ENCODE measurements around the gene TMEM200C. TPM values are rescaled to one million over a fixed set of nuclear protein-coding genes. Genes with fewer than 3 reads are reported as not detected.
"Not testable (repeated sequence)": the region's sequence is repeated elsewhere in the genome, so short reads cannot be mapped to it uniquely, and the experiment has no call there.

Gene TMEM200C
- total and polyA plus RNA-seq, 5 experiments from 2014 or later = not detected

GRCh38 chr18:5890331-5891183 lies 4.8 kb downstream of the TMEM200C start:
- H3K27ac Mint-ChIP-seq = no peak overlapping the region
- peaks cover 2 to 20% (median 15%) of the 10 kb centered on the region in 4 donors for H3K4me1 Mint-ChIP-seq
- no peaks in the 10 kb centered on the region for H3K36me3 Mint-ChIP-seq
- peak overlapping the region in 8 of 10 donors; percentile 8 to 56 (median 43) for H3K4me3 Mint-ChIP-seq
- DNase-seq = peak in 6 of 10 donors; percentile 5 to 52 (median 27)
- POLR2A ChIA-PET = no interaction called here
- peaks cover 25 to 64% (median 56%) of the 10 kb centered on the region in 5 donors for H3K27me3 Mint-ChIP-seq
- H3K9me3 Mint-ChIP-seq = no peaks in the 10 kb centered on the region
- peak; percentile 80 to 95 for ATAC-seq

DNA sequence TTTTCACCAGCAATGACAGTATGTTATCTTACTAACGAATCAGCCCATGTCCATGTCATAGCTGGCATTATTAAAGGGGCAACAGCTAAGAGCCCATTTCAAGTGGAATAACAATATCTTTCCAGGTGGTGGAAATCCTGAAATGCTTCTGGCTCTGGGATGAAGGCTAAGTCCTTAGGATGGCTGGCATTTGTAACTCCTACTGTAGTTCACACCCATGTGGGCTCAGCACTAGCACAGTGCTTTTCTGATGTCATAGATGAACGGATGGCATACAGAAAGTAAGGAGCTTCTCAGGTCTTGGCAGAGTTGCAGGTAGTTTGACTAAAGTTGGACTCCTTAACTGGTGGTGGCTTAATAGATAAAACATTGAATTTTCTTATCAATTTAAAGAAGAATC lies 10.0 kb downstream of the TMEM200C start:
- no peaks in the 10 kb centered on the region for H3K9me3 Mint-ChIP-seq
- POLR2A ChIA-PET = no interaction called here
- H3K27me3 Mint-ChIP-seq = peaks cover 12 to 46% (median 21%) of the 10 kb centered on the region in 5 donors
- no peak for ATAC-seq
- H3K27ac Mint-ChIP-seq = no peak overlapping the region
- H3K36me3 Mint-ChIP-seq = no peaks in the 10 kb centered on the region
- H3K4me3 Mint-ChIP-seq = no peak overlapping the region
- no peak for DNase-seq
- H3K4me1 Mint-ChIP-seq = peaks cover 0 to 5% (median under 1%) of the 10 kb centered on the region in 4 donors

DNA sequence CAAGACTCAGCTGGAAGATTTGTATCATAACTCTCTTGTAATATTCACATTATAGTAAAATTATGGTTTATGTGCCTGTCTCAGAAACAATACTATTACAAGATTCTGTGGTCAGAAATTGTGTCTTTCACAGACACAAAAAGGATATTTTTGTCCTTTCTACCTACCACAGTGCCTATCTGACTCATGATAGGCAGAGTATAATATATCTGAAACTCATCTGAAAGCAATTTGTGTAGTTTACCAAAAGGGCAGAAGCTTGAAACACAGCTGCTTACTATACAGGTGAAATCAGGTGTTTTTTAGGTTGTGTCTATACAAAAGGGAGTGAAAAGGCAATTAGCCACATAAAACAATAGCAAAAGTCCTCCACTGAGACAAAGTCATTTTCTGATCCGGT lies 10.9 kb downstream of the TMEM200C start:
- Mint-ChIP-seq H3K27ac (no peak overlapping the region), H3K36me3 (no peaks in the 10 kb centered on the region), H3K4me1 (no peaks in the 10 kb centered on the region), H3K9me3 (no peaks in the 10 kb centered on the region), H3K27me3 (peaks cover 10 to 40% (median 17%) of the 10 kb centered on the region in 5 donors), H3K4me3 (no peak overlapping the region)
- POLR2A ChIA-PET = no interaction called here
- ATAC-seq (no peak), DNase-seq (no peak)

DNA sequence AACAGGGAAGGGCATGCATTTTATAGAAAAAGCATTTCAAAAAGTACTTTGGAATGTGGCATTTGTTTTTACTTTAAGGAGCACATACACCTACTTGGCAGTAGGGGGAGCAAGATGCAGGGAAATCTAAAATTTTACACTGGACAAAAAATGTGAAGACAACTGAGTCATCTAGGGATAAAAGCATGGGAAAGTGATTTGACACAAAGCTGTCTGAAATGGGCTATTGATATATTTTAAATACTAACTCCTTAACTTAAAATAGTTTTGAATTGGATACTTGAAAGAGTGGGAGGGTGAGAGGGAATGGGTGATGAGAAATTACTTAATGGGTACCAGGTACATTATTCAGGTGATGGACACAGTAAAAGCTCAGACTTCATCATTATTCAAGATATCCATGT lies 15.8 kb downstream of the TMEM200C start:
- ATAC-seq (no peak), DNase-seq (peak in 1 of 10 donors; percentile 6)
- Mint-ChIP-seq H3K4me3 (no peak overlapping the region), H3K9me3 (no peaks in the 10 kb centered on the region), H3K27ac (no peak overlapping the region), H3K27me3 (peaks cover 15 to 42% (median 20%) of the 10 kb centered on the region in 5 donors), H3K4me1 (no peaks in the 10 kb centered on the region), H3K36me3 (no peaks in the 10 kb centered on the region)
- POLR2A ChIA-PET = no interaction called here

GRCh38 chr18:5876891-5877290 lies 18.4 kb downstream of the TMEM200C start:
- H3K9me3 Mint-ChIP-seq = no peaks in the 10 kb centered on the region
- H3K27ac Mint-ChIP-seq = no peak overlapping the region
- no peaks in the 10 kb centered on the region for H3K36me3 Mint-ChIP-seq
- DNase-seq (no peak), ATAC-seq (no peak)
- H3K4me3 Mint-ChIP-seq = no peak overlapping the region
- H3K27me3 Mint-ChIP-seq = peaks cover 14 to 50% (median 20%) of the 10 kb centered on the region in 5 donors
- POLR2A ChIA-PET = no interaction called here
- no peaks in the 10 kb centered on the region for H3K4me1 Mint-ChIP-seq

DNA sequence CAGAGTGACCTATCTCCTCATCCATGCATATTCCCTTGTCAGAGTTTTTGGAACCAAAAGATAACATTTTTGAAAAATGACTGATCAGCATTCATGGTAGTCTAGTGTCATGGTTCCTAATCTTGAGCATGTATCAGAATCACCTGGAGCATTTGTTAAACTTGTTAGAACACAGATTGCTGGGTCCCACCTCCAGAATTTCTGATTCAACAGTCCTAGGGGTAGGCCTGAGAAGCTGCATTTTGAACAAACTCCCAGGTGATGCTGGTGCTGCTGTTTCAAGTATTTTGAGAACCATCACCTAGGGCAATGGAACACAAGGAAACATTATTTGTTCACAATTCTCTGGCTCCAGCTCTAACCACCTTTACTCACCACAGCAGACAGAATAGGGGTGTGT lies 21.0 kb downstream of the TMEM200C start:
- H3K9me3 Mint-ChIP-seq = peaks cover 0 to 2% (median 0%) of the 10 kb centered on the region in 9 donors
- no peak overlapping the region for H3K27ac Mint-ChIP-seq
- POLR2A ChIA-PET = no interaction called here
- H3K36me3 Mint-ChIP-seq = no peaks in the 10 kb centered on the region
- no peak overlapping the region for H3K4me3 Mint-ChIP-seq
- peaks cover 12 to 45% (median 18%) of the 10 kb centered on the region in 5 donors for H3K27me3 Mint-ChIP-seq
- ATAC-seq (no peak), DNase-seq (no peak)
- H3K4me1 Mint-ChIP-seq = no peaks in the 10 kb centered on the region

DNA sequence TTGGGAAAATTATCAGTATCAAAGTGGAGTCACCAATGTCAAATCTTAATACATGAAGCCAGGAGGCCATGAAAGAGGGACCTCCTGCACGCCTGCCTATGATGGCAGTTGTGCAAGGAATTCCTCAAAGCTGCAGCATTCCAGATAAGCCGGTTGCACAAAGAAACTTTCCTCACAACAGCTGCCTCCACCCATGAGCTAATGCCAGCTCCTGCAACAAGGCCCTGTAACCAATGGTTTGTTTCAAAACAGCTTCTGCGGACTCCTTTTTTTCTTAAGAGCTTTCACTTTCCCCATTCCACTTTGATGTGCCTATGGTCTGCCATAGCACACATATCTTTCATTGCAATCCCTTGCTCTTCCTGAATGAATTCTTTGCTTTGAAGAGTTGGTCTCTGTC lies 22.4 kb downstream of the TMEM200C start:
- no peak overlapping the region for H3K27ac Mint-ChIP-seq
- H3K36me3 Mint-ChIP-seq = no peaks in the 10 kb centered on the region
- POLR2A ChIA-PET = no interaction called here
- H3K4me1 Mint-ChIP-seq = no peaks in the 10 kb centered on the region
- no peak overlapping the region for H3K4me3 Mint-ChIP-seq
- no peak for DNase-seq
- H3K27me3 Mint-ChIP-seq = peaks cover 8 to 32% (median 9%) of the 10 kb centered on the region in 5 donors
- H3K9me3 Mint-ChIP-seq = peaks cover 0 to 4% (median 0%) of the 10 kb centered on the region in 9 donors
- ATAC-seq = no peak

DNA sequence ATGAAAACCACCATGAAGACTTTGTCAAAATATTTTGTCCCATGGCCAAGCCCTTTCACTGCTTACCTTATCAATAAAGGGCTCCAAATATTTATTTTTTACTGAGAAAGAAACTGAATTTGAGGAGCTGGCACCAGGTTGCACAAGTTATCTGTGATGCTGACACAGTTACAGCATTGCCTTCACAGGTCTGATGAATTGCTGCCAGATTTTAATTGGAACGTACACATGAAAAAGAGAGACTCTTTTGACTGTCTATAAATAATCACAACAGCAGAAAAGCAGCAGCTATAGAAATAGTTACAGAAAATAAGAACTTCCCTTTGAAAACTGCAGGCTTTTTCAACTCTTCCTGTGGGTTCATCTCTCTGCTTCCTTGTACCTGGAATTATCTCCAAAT lies 23.9 kb downstream of the TMEM200C start:
- DNase-seq = no peak
- POLR2A ChIA-PET = no interaction called here
- Mint-ChIP-seq H3K27me3 (peaks cover 4 to 31% (median 5%) of the 10 kb centered on the region in 5 donors), H3K27ac (no peak overlapping the region), H3K4me3 (no peak overlapping the region), H3K36me3 (no peaks in the 10 kb centered on the region), H3K4me1 (no peaks in the 10 kb centered on the region), H3K9me3 (peaks cover 0 to 6% (median 0%) of the 10 kb centered on the region in 9 donors)
- ATAC-seq = no peak

DNA sequence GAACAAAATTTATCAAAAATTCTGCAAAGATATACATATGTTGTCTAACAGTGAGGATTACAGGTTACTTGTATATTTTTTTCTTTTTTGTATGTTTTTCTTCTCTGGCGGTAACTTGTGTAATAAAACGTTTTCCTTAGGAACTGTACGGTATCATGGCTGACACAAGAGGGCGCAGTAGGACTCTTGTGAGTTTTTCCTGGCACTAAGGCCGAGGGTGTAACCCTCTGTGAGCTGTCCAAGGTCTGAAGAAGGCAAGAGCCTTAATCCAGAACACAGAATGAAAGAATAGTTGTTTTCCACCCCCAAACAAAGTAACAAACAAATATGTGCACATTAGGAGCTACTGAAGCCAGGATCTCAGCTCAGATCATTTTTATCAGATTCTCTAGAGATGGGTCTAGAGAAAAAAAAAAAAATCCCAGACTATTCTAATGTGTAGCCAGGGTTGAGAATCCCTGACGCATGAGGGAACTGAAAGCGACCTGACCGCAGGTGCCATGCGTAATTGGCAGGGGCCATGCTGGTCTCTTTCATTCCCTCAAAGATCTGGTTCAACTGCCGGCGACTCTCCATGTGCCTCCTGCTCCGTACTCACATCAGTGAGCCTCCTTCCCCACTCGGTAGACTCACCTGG lies 27.0 kb downstream of the TMEM200C start:
- no peak for DNase-seq
- peak overlapping the region in 1 of 10 donors; percentile 36 for H3K27ac Mint-ChIP-seq
- no peaks in the 10 kb centered on the region for H3K4me1 Mint-ChIP-seq
- ATAC-seq = no peak
- peaks cover 0 to 1% (median 0%) of the 10 kb centered on the region in 3 donors for H3K36me3 Mint-ChIP-seq
- no peak overlapping the region for H3K4me3 Mint-ChIP-seq
- peaks cover 0 to 6% (median 0%) of the 10 kb centered on the region in 9 donors for H3K9me3 Mint-ChIP-seq
- H3K27me3 Mint-ChIP-seq = peaks cover 2 to 24% (median 6%) of the 10 kb centered on the region in 5 donors
- POLR2A ChIA-PET = no interaction called here

DNA sequence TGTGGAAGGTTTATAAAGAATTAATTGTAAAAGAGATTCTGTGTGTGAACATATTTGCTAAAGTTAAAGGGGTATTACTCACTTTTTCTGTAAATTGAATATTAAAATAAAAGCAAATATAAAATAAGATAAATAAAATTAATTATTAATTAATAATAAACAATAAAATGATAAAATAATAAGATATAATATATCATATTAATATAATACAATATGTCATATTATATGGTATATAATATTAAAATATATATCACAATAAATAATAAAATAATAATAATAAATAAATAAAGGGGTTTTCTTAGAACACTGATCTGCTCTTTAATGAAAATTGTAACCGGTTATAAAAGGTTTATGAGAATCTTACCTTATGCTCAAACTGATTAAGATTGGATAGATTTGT lies 29.8 kb downstream of the TMEM200C start:
- Mint-ChIP-seq H3K9me3 (peaks cover 0 to 26% (median 6%) of the 10 kb centered on the region in 9 donors), H3K27me3 (peaks cover 2 to 17% (median 8%) of the 10 kb centered on the region in 5 donors), H3K27ac (no peak overlapping the region), H3K4me1 (no peaks in the 10 kb centered on the region), H3K36me3 (peaks cover 0 to 14% (median 2%) of the 10 kb centered on the region in 3 donors), H3K4me3 (no peak overlapping the region)
- DNase-seq (no peak), ATAC-seq (no peak)
- POLR2A ChIA-PET = no interaction called here

- H3K4me1 Mint-ChIP-seq, H3K4me3 Mint-ChIP-seq, DNase-seq, ATAC-seq, POLR2A ChIA-PET, H3K27ac Mint-ChIP-seq: not testable (repeated sequence)
- Mint-ChIP-seq H3K9me3 (peaks cover 0 to 35% (median 12%) of the 10 kb centered on the region in 9 donors), H3K27me3 (peaks cover 3 to 30% (median 9%) of the 10 kb centered on the region in 5 donors), H3K36me3 (peaks cover 0 to 14% (median 2%) of the 10 kb centered on the region in 3 donors)
These were observed 33.2 kb downstream of the TMEM200C start for GRCh38 chr18:5862127-5862526.

- DNase-seq = no peak
- Mint-ChIP-seq H3K9me3 (peaks cover 0 to 21% (median 11%) of the 10 kb centered on the region in 9 donors), H3K4me3 (no peak overlapping the region), H3K27me3 (peaks cover 11 to 56% (median 14%) of the 10 kb centered on the region in 5 donors), H3K36me3 (peaks cover 0 to 4% (median 2%) of the 10 kb centered on the region in 3 donors), H3K27ac (no peak overlapping the region), H3K4me1 (no peaks in the 10 kb centered on the region)
- POLR2A ChIA-PET = no interaction called here
- ATAC-seq = no peak
These were observed 38.1 kb downstream of the TMEM200C start for GRCh38 chr18:5857180-5857579.

GRCh38 chr18:5853253-5853652 lies 42.1 kb downstream of the TMEM200C start:
- peaks cover 16 to 66% (median 22%) of the 10 kb centered on the region in 5 donors for H3K27me3 Mint-ChIP-seq
- POLR2A ChIA-PET = no interaction called here
- no peaks in the 10 kb centered on the region for H3K9me3 Mint-ChIP-seq
- H3K36me3 Mint-ChIP-seq = no peaks in the 10 kb centered on the region
- H3K4me3 Mint-ChIP-seq = no peak overlapping the region
- no peaks in the 10 kb centered on the region for H3K4me1 Mint-ChIP-seq
- ATAC-seq (no peak), DNase-seq (no peak)
- no peak overlapping the region for H3K27ac Mint-ChIP-seq

Measured in naive thymus-derived CD8-positive, alpha-beta T cell (primary cell).